ENCODE data around the gene NDUFS2. TPM values are rescaled to one million over a fixed set of nuclear protein-coding genes. Genes with fewer than 3 reads are reported as not detected.

Gene NDUFS2
- total RNA-seq, 1 donor: 65.4 TPM

- TF ChIP-seq, protein P1, sequence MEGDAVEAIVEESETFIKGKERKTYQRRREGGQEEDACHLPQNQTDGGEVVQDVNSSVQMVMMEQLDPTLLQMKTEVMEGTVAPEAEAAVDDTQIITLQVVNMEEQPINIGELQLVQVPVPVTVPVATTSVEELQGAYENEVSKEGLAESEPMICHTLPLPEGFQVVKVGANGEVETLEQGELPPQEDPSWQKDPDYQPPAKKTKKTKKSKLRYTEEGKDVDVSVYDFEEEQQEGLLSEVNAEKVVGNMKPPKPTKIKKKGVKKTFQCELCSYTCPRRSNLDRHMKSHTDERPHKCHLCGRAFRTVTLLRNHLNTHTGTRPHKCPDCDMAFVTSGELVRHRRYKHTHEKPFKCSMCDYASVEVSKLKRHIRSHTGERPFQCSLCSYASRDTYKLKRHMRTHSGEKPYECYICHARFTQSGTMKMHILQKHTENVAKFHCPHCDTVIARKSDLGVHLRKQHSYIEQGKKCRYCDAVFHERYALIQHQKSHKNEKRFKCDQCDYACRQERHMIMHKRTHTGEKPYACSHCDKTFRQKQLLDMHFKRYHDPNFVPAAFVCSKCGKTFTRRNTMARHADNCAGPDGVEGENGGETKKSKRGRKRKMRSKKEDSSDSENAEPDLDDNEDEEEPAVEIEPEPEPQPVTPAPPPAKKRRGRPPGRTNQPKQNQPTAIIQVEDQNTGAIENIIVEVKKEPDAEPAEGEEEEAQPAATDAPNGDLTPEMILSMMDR (IDR thresholded peaks at IDR 0.05; ENCODE audit: insufficient read depth, low read length): no peak
Observed at GRCh38 chr1:161226320-161226711, 24.1 kb downstream of the NDUFS2 start.

DNA sequence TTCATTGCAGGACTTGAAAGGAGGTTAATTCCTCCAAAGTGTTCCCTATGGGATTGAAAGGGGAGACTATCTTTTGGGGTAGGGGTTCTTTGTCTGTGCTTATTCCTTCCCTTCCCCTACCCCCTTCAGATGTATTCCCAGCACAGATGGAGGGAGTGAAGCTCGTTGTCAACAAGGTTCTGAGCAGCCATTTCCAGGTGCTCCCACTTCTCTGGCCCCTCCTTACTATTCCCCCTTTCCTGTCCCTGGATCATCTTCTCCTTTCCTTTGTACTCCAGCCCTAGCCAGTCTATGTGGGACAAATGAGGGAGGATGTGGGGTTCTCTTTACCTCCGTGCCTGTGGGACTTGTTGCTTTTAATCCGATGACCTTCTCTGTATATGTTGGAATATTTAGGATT, 24.6 kb downstream of the NDUFS2 start:
- H3K4me3 ChIP-seq (ENCODE audit: low read depth, low read length): peak overlapping the region; percentile 98
- no peak for DNase-seq (ENCODE audit: low read depth)
- TF ChIP-seq, protein P1 (IDR thresholded peaks at IDR 0.05; ENCODE audit: insufficient read depth, low read length): peak; percentile 1

More at GRCh38 chr1:161226320-161226711, 24.1 kb downstream of the NDUFS2 start:
- no peak for DNase-seq (ENCODE audit: low read depth)
- peak overlapping the region; percentile 98 for H3K4me3 ChIP-seq (ENCODE audit: low read depth, low read length)

- peak; percentile 82 for DNase-seq (ENCODE audit: low read depth)
- TF ChIP-seq, protein P1 (IDR thresholded peaks at IDR 0.05; ENCODE audit: insufficient read depth, low read length): peak; percentile 72
- H3K4me3 ChIP-seq (ENCODE audit: low read depth, low read length): peak overlapping the region; percentile 98
Observed at GRCh38 chr1:161227196-161227871, 25.2 kb downstream of the NDUFS2 start.

GRCh38 chr1:161228032-161228431, 25.9 kb downstream of the NDUFS2 start:
- H3K4me3 ChIP-seq (ENCODE audit: low read depth, low read length): no peak overlapping the region
- no peak for DNase-seq (ENCODE audit: low read depth)
- TF ChIP-seq, protein P1 (IDR thresholded peaks at IDR 0.05; ENCODE audit: insufficient read depth, low read length): no peak

DNA sequence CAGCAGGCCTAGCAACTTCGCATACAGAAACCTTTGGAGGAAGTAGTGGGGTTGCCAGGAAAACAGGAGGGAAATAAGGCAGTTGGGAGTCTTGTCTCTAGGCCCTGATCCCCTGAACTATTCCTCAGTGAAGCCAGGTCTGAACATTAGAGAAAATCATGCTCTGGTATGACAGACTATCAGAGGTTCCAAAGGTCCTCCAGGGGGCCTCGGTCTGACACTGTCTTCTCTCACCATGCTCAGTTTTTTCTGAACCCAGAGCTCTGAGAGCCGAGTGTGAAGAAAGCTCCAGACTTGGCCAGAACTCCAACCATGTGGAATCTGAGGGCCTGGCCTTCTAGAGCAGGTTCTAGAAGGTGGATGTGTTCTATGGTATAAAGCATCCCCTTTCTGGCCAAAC, 27.7 kb downstream of the NDUFS2 start:
- TF ChIP-seq, protein P1 (IDR thresholded peaks at IDR 0.05; ENCODE audit: insufficient read depth, low read length): no peak
- DNase-seq (ENCODE audit: low read depth): no peak

GRCh38 chr1:161230762-161231161, 28.6 kb downstream of the NDUFS2 start:
- TF ChIP-seq, protein P1 (IDR thresholded peaks at IDR 0.05; ENCODE audit: insufficient read depth, low read length): no peak
- no peak for DNase-seq (ENCODE audit: low read depth)
- no peak overlapping the region for H3K4me3 ChIP-seq (ENCODE audit: low read depth, low read length)

More for the DNA sequence above, 27.7 kb downstream of the NDUFS2 start:
- H3K4me3 ChIP-seq (ENCODE audit: low read depth, low read length): no peak overlapping the region

DNA sequence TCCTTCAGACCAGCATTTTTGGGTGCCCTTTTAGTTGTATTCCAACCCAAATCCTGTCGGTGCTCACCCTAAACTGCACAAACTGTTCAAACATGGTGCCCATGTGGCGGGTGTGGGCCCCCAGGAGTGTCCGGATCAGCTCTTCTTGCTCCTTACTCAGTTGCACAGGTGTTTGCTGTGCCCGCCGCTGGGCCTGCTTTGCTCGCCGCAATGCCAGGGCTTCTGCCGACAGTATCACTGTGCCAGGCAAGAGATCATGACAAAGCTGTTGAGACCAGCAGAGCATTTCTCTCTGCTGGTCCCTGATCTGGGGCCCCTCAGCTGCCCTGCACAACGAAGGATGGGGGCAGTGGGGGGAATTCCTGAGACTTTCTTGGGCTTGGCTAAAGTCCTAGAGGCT, 30.9 kb downstream of the NDUFS2 start:
- no peak for DNase-seq (ENCODE audit: low read depth)
- no peak overlapping the region for H3K4me3 ChIP-seq (ENCODE audit: low read depth, low read length)
- TF ChIP-seq, protein P1 (IDR thresholded peaks at IDR 0.05; ENCODE audit: insufficient read depth, low read length): no peak
